GM18502 (cell line): ENCODE data around the gene SGSH.
"Not testable (repeated sequence)": the region's sequence is repeated elsewhere in the genome, so short reads cannot be mapped to it uniquely, and the experiment has no call there.

Experiments used
- ATAC-seq: cut with Tn5 transposase; IDR thresholded peaks from one replicate; pipeline ENCODE4 v1.9.1; 2021; ENCODE audit warnings: mild to moderate bottlenecking; ENCODE audit not compliant: unreplicated experiment, poor library complexity

Gene SGSH

DNA sequence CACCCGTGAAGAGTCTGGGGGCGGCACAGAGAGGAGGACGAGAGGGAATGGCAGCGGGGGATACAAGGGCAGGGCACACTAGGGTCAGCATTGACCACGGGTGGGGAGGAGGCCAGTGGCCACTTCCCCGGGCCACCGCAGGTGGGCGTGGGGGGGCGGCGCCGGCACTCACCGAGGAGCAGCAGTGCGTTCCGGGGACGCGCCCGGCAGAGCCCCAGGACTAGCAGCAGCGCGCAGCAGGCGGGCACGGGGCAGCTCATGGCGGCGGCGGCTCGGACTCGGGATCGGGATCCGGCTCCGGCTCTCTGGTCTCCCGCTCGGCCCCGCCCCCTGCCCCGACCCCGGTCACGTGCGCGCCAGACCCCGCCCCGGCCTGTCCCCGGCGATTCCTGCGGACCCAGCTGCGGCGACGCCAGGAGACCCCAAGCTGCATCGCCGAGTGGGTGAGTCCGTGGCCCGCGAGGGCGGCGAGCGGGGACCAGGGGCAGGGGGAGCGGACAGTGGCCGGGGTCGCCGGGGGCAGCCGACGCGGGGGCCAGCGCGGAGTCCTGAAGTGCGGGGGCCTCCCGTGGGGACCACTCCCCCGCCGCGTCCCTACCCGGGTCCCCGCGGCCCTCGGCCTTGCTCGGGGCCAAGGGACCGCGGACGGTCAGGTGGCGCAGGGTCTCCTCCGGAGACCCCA is at the start of gene SGSH, which contains the start of gene SLC26A11:
SGSH (minus strand) TSS at position 280 of the 682 bp plus-strand sequence; CDS start at position 260, 20 bp downstream.
SLC26A11 (plus strand) TSS at position 374 of the 682 bp plus-strand sequence. CDS start 1,134 bp downstream, outside the sequence.
- ATAC-seq, result peak; percentile 36

DNA sequence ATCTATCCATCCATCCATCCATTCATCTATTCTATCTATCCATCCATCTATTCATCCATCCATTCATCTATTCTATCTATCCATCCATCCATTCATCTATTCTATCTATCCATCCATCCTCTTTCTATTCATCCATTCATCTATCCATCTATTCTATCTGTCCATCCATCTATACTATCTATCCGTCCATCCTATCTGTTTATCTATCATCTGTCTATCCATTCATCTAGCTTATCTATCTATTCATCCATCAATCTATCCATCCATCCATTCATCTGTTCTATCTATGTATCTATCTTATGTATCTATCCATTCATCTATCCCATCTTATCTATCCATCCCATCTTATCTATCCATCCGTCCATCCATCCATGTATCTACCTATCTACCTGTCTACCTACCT is 49.3 kb upstream of the SGSH start:
- no peak for ATAC-seq

DNA sequence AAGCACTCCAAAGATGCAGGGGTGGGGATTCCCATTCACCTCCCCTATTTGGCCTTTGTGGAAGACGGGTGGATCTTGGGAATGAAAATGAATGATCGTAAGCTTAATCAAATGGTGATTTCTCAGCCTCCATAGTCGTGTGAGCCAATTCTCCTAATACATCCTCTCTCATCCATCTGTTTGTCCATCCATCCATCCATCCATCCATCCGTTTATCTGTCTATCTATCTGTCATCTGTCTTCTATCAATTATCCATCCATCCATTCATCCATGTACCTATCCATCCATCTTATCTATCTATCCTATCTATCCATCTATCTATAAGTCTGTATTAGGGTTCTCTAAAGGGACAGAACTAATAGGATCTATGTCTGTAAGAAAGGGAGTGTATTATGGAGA is 48.3 kb upstream of the SGSH start:
- no peak for ATAC-seq

GRCh38 chr17:80267391-80267790 is 47.3 kb upstream of the SGSH start:
- no peak for ATAC-seq

DNA sequence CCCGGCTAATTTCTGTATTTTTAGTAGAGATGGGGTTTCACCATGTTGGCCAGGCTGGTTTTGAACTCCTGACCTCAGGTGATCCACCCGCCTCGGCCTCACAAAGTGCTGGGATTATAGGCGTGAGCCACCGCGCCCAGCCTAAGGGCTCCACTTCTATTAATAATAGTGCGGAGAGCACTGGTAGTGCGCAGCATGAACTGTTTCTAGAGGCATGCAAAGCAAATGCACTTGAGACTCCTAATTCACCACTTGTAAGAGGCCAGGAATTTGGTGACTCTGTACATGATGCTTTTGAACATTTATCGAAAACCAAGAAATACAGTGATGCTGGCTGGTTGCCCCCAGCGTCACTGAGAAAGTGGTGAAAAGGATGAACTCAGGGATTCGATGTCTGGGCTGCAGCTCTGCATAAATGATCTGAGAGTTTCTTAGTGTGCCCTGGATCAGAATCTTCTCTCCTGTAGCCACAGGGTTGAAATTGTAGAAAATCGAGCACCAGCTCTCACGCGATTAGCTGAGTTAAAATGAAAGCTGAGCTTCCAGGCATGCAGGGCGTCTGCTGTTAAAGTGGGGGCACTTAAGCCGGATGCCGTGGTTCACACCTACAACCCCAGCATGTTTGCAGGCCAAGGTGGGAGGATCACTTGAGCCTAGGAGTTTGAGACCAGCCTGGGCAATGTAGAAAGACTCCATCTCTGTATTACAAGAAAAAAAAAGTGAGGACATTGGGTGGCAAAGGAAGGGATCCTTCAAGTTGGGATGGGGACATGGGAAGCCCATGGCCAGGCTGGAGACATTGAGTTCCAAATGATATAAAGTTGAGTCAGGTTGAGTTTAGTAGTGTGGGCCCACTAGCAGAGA is 45.3 kb upstream of the SGSH start:
- no peak for ATAC-seq

- ATAC-seq, result no peak
Observed at GRCh38 chr17:80264205-80265075, 44.3 kb upstream of the SGSH start.

- peak; percentile 41 for ATAC-seq
Observed at GRCh38 chr17:80263253-80264204, 43.4 kb upstream of the SGSH start.

GRCh38 chr17:80262775-80263244 is 42.7 kb upstream of the SGSH start:
- ATAC-seq, result no peak

GRCh38 chr17:80262291-80262690 is 42.2 kb upstream of the SGSH start:
- ATAC-seq, result no peak

DNA sequence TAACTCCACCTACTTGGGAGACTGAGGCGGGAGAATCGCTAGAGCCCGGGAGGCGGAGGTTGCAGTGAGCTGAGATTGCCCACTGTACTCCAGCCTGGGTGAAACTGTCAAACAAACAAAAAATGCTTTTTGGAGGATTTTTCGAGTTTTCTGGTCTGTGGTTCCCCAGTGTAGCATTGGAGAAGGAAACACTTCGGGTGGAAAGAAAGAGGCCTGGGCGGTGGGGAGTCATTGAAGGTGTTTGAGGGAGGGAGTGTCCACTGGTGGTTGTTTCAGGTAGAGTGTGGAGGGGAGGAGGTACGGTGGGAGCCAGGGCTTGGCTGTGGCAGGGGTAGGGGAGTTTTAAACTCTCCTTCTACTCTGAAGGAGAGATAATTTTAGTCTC is 41.8 kb upstream of the SGSH start:
- ATAC-seq, result no peak

GRCh38 chr17:80261159-80261894 is 41.2 kb upstream of the SGSH start:
- ATAC-seq, result peak; percentile 4

DNA sequence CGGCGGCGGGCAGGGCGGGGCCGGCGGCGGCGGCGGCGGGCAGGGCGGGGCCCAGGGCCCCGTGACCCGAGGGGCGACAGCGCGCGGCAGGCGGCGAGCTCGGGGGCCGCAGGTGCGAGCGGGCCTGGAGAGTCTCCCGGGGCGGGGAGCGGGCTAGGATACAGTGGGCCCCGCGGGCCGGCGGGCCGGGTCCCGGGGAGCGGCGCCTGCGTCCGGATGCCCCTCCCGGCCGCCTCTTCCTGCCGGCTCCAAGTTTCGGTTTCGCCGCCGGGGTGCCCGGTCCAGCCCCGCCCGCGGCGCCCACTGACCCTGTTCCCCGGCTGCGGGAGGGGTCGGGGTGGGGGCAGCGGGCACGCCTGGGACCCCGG is 40.6 kb upstream of the SGSH start, which contains the start of gene RNF213:
RNF213 (plus strand) TSS at position 62 of the 368 bp plus-strand sequence. CDS start 2,830 bp downstream, outside the sequence.
- peak; percentile 38 for ATAC-seq

DNA sequence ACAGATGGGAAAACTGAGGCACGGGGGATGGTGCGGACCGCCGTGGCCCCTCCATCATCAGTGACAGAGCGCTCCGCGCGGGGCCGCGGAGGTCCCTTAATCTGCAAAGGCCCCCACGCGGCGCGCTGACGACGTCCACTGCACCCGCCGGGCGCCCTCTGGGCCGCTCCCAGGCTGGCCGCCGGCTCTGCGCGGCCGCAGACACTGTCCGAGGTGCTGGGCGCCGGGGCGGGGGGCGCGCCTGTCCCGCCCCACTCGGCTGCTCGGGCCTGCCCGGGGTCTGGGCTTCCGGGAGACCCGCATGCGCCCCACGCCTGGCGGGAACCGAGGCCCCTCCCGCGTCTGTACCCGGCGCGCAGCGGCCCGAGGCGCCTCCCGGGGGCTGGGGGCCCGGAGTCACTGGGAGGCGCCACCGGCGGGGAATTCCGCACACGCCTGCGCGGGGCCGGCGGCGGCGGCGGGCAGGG is 40.0 kb upstream of the SGSH start:
- peak; percentile 34 for ATAC-seq

GRCh38 chr17:80259457-80260068 is 39.4 kb upstream of the SGSH start:
- ATAC-seq, result no peak

DNA sequence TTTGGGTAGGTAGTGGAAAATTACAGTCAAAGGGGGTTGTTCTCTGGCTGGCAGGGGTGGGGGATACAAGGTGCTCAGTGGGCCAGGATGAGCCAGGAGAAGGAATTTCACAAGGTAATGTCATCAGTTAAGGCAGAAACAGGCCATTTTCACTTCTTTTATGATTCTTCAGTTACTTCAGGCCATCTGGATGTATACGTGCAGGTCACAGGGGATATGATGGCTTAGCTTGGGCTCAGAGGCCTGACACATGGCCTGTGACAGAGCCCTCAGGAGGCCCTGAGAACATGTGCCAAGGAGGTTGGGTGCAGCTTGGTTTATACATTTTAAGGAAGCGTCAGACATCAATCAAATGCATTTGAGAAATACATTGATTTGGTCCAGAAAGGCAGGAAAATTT is 38.2 kb upstream of the SGSH start:
- not testable (repeated sequence) for ATAC-seq

- no peak for ATAC-seq
Observed at GRCh38 chr17:80257716-80258213, 37.6 kb upstream of the SGSH start.

DNA sequence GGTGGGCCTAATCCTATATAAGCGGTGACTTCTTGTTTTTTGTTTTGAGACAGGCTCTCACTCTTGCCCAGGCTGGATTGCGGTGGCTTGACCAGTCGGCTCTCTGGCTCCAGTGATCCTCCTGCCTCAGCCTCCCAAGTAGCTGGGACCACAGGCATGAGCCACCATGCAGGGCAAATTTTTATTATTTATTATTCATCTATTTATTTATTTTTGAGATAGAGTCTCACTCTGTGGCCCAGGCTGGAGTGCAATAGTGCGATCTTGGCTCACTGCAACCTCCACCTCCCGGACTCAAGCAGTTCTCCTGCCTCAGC is 35.9 kb upstream of the SGSH start:
- ATAC-seq, result no peak
